Globus pallidus (tissue), 1 donor: ENCODE measurements around the gene DHRS12.
A peak's percentile ranks its signal among the peaks of the same experiment; 100 is the strongest.
"Not testable (repeated sequence)": the region's sequence is repeated elsewhere in the genome, so short reads cannot be mapped to it uniquely, and the experiment has no call there.

ENCODE experiments used
- DNase-seq: peaks from one replicate; pipeline ENCODE4 v3.0.0-alpha.2; 2015; ENCODE audit warnings: low spot score

The DHRS12 gene

GRCh38 chr13:51827254-51827653 lies 23.3 kb upstream of the DHRS12 start:
- DNase-seq: no peak

- DNase-seq: no peak
Measured at GRCh38 chr13:51826606-51827005, 22.6 kb upstream of the DHRS12 start.

GRCh38 chr13:51825681-51826254 lies 21.8 kb upstream of the DHRS12 start:
- no peak for DNase-seq

GRCh38 chr13:51825165-51825592 lies 21.2 kb upstream of the DHRS12 start:
- no peak for DNase-seq

GRCh38 chr13:51824712-51825111 lies 20.7 kb upstream of the DHRS12 start:
- not testable (repeated sequence) for DNase-seq

GRCh38 chr13:51823863-51824262 lies 19.9 kb upstream of the DHRS12 start:
- no peak for DNase-seq

GRCh38 chr13:51823359-51823758 lies 19.4 kb upstream of the DHRS12 start:
- DNase-seq: no peak

- DNase-seq: no peak
Measured at GRCh38 chr13:51822106-51822815, 18.3 kb upstream of the DHRS12 start.

GRCh38 chr13:51821606-51822005 lies 17.6 kb upstream of the DHRS12 start:
- no peak for DNase-seq

- no peak for DNase-seq
Measured at GRCh38 chr13:51820016-51820597, 16.1 kb upstream of the DHRS12 start.

GRCh38 chr13:51819544-51819943 lies 15.6 kb upstream of the DHRS12 start:
- no peak for DNase-seq

GRCh38 chr13:51818781-51819511 lies 15.0 kb upstream of the DHRS12 start:
- peak; percentile 30 for DNase-seq

GRCh38 chr13:51818276-51818675 lies 14.3 kb upstream of the DHRS12 start:
- no peak for DNase-seq

GRCh38 chr13:51817717-51818116 lies 13.8 kb upstream of the DHRS12 start:
- DNase-seq: no peak

GRCh38 chr13:51816604-51817249 lies 12.8 kb upstream of the DHRS12 start:
- no peak for DNase-seq

- DNase-seq: no peak
Measured at GRCh38 chr13:51815848-51816247, 11.9 kb upstream of the DHRS12 start.

GRCh38 chr13:51814825-51815650 lies 11.1 kb upstream of the DHRS12 start:
- peak; percentile 43 for DNase-seq

GRCh38 chr13:51814071-51814470 lies 10.1 kb upstream of the DHRS12 start:
- DNase-seq: no peak

GRCh38 chr13:51811920-51812451 lies 8.0 kb upstream of the DHRS12 start:
- no peak for DNase-seq

- no peak for DNase-seq
Measured at GRCh38 chr13:51811046-51811445, 7.1 kb upstream of the DHRS12 start.

GRCh38 chr13:51808811-51809210 lies 4.8 kb upstream of the DHRS12 start:
- DNase-seq: no peak
